GM21529 (cell line): ENCODE measurements around the gene STARD10.

ENCODE experiments used
- ATAC-seq: cut with Tn5 transposase; IDR thresholded peaks from one replicate; pipeline ENCODE4 v1.9.1; 2021; ENCODE audit not compliant: unreplicated experiment

STARD10 gene

GRCh38 chr11:72712168-72712751 lies 81.6 kb downstream of the STARD10 start:
- no peak for ATAC-seq

- ATAC-seq = no peak
Measured at GRCh38 chr11:72711141-72711540, 82.7 kb downstream of the STARD10 start.

- ATAC-seq = no peak
Measured at GRCh38 chr11:72710278-72710677, 83.6 kb downstream of the STARD10 start.

DNA sequence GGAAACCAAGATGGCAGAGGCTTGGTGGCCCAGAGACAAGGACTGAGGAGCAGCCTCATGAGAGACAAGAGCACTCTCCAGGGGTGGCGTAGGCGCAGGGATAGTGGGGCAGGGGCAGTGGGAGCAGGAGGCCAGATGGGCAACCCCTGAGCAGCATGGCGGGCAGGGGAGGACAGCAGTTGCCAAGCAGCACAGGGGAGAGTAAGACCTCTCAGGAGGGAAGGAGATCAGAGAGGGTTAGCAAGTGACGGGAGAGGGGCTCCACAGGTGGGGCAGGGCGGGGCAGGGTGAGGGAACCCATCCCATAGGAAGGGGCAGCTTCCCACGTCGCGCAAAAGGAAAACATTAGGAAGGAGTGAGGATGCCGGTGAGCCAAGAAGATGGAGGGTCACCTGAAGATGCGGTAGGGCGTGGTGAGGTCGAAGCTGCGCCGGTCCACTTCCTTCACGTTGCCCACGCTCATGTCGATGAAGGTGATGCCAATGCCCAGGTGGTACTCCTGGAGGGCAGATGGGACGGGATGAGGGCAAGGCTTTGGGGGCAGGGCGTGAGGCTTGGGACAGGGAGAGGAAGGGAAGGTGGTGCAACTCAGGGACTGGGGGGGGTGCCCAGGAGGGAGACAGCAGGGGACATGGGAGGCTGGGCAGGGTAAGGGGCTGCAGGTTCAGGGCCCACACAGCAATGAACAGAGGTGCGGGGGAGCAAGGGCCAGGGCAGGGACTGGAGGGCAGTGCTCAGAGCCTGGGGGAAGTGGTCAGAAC lies 84.2 kb downstream of the STARD10 start:
- ATAC-seq = no peak

DNA sequence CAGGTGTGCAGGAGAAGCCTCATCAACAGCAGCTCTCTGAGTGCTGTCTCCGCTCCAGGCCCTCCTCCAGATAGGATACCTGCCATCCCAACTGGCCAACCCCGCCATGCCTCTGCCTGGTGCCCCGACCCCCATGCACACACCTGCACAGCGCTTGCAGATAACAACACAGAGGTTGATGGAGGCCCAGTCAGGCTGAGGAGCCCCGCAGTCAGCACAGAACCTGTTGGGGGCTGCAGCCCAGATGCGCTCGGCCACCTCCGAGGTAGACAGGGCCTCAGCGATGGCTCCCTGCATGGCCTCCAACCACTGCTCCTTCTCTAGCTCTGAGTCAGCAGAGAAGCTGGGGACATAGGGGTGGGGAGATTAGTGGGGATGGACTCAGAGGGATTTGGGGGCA lies 86.8 kb downstream of the STARD10 start:
- no peak for ATAC-seq

- no peak for ATAC-seq
Measured at GRCh38 chr11:72706579-72706978, 87.3 kb downstream of the STARD10 start.

DNA sequence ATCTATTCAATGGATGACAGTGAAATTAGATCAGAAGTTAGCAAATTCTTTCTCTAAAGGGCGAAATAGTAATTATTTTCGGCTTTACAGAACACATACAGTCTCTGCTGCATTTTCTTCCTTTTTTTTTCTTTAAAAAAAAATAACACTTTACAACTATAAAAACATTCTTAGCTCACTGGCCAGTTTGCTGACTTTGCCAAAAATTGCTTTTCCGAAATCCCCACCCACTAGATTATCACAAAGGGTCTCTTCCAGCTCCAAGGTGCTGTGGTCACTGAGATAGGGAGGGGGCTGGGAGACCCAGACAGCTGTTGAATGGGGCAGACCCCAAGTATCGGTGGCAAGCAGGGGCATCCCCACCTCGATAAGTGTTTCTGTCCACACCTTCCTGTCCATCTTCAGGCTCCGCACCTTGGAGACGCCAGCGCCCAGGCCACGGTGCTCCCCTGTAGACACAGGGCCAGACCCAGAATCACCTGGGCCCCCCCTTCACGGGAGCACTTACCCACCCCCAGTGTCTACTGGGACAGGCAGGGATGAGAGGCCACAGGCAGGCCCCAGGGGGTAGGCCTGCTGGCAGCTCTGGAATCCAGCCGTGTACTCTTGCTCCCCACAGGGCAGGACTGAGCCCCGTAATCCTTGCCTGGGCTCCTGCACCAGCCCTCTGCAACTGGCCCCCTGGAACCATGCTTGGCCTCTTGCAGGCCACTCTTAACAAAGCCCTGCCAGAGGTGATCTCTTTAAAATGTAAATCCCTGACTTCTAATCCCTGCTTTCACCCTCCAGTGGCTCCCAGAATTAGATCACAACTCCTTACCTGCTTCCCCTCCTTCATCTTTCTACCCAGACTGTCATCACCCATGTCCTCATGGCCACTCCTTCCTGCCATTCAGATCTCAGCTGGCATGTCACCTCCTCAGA lies 88.1 kb downstream of the STARD10 start:
- ATAC-seq = no peak

- ATAC-seq = no peak
Measured at GRCh38 chr11:72704783-72705265, 89.0 kb downstream of the STARD10 start.
